GM21515 (cell line): ENCODE data around the gene EIF2S3.

Experiments used
- ATAC-seq: cut with Tn5 transposase; IDR thresholded peaks from one replicate; pipeline ENCODE4 v1.9.1; 2021; ENCODE audit not compliant: unreplicated experiment

EIF2S3 gene

GRCh38 chrX:24125028-24125612 lies 70.4 kb downstream of the EIF2S3 start:
- no peak for ATAC-seq
